ENCODE results near the gene SLC31A1.

The SLC31A1 gene

GRCh38 chr9:113221003-113221799 lies at the start of gene SLC31A1, which contains the start of gene FKBP15:
Gene SLC31A1 (plus strand): TSS chr9:113221544. CDS start chr9:113256149, 34,605 bp downstream.
Gene FKBP15 (minus strand): TSS chr9:113221277. CDS start chr9:113221243, 34 bp downstream.
- DNase-seq (ENCODE audit: low read depth) = peak; percentile 91

DNA sequence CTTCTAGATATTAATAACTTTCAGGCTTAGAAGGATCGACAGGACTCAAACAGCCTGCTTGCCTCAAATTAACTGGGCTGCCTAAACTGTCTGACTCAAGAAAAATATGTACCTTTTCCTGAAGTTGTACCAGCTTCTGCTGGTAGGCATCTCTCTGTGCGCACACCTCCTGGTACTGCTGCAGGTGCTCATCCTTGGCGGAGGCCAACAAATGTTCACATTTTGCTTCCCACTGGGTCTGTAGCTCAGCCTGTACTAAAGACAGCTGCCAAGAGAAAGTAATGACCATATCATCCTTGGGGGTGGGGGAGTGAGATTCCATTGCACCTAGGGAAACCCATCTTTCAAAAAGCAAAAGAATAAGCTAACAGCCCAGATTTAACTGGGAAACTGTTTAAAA lies 48.0 kb upstream of the SLC31A1 start:
- DNase-seq (ENCODE audit: low read depth) = no peak

DNA sequence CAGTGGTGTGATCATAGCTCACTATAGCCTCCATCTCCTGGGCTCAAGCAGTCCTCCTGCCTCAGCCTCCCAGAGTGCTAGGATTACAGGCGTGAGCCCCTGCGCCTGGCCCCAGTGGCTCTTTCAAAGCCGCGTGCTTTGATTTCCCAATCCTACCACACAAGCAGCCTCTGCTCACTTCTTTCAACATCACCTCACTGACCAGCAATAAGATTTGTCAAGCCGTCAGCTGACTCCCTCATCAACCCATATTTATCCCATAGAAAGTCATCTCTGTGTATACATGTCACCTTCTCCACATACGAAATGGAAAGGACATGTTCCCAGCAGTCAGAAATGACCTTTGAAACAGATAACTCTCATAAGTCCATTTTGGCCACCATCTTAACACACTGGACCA lies 44.5 kb upstream of the SLC31A1 start:
- DNase-seq (ENCODE audit: low read depth) = no peak

- no peak for DNase-seq (ENCODE audit: low read depth)
Observed at GRCh38 chr9:113177251-113177650, 44.1 kb upstream of the SLC31A1 start.

- DNase-seq (ENCODE audit: low read depth) = no peak
Observed at GRCh38 chr9:113178087-113178486, 43.3 kb upstream of the SLC31A1 start.

GRCh38 chr9:113179839-113180238 lies 41.5 kb upstream of the SLC31A1 start:
- no peak for DNase-seq (ENCODE audit: low read depth)

DNA sequence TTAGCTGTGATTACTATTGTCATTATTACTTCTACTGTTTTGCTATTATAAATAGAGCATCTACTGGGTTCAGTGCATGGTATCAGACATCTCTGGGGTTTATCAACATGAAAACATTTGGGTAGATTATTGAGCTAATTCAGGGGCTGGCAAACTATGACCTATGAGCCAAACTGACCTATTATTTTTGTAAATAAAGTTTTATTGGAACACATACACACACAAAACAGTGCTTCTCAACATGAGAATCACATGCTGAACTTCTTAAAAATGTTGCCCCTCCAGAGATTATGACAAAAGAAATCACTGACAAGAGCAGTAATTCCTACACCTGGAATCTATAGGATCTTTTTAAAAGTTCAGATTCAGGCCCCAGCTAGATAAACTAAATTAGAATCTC lies 40.2 kb upstream of the SLC31A1 start:
- DNase-seq (ENCODE audit: low read depth) = no peak

DNA sequence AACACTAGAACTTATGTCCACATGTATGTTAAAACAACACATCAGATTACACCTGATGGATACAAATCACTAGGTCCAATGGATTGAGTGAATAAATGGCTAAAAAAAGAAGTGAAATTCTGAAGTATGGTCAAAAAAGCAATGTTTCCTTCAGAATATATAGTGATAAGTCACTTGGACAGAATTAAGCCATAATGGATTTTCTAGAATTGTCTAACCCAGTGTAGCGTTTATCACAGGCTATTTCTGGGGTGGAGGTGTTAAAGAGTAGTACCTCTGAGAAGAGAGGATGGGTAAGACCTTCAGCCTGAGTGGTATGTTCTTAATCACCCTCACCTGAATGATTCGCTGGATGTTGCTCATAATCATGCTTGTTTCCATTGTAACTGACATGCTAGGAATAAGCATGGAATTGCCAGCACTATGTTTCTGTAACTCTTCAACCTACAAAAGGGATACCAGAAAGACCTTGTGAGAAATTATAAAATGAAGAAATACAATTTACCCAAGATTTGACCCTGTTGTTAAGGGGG lies 37.3 kb upstream of the SLC31A1 start:
- DNase-seq (ENCODE audit: low read depth) = no peak

DNA sequence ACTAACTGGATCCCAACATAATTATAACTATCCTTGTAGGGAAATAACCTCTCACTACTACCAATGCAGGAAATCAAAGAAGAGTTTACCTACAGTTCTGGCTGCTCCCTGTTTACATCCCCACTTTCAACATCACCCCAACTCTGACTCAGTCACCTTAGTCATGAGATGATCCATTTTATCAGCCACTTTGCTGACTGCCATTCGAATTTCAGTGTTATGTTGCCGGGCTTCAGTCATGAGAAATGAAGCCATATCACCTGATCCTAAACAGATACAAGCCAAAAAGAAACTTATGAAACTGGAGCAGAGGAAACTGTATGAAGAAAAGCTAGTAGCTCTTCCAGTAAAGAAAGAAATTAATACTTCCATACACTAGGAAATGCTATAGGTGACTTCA lies 36.8 kb upstream of the SLC31A1 start:
- peak; percentile 20 for DNase-seq (ENCODE audit: low read depth)

- DNase-seq (ENCODE audit: low read depth) = no peak
Observed at GRCh38 chr9:113185271-113185670, 36.1 kb upstream of the SLC31A1 start.

GRCh38 chr9:113186137-113186755 lies 35.1 kb upstream of the SLC31A1 start:
- DNase-seq (ENCODE audit: low read depth) = no peak

GRCh38 chr9:113187929-113188595 lies 33.3 kb upstream of the SLC31A1 start:
- peak; percentile 94 for DNase-seq (ENCODE audit: low read depth)

DNA sequence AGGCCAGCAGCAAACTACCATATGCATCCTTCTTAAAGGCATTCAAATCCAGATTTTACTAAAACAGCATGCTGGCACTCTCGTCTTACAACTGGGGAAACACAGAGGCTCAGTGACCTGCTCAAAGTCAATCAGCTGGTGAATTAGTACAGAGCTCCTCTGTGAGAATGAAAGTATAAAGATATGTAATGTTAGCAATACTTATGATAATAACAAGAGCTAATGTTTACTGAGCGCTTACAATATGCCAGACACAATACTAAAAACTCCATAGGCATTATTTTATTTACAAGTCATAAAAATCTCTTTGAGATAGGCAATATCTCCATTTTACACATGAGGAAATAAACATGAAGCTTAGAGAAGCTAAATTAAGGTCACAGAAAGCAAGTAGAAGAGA lies 28.9 kb upstream of the SLC31A1 start:
- no peak for DNase-seq (ENCODE audit: low read depth)

- no peak for DNase-seq (ENCODE audit: low read depth)
Observed at GRCh38 chr9:113199683-113200329, 21.5 kb upstream of the SLC31A1 start.

GRCh38 chr9:113205432-113205831 lies 15.9 kb upstream of the SLC31A1 start:
- no peak for DNase-seq (ENCODE audit: low read depth)

DNA sequence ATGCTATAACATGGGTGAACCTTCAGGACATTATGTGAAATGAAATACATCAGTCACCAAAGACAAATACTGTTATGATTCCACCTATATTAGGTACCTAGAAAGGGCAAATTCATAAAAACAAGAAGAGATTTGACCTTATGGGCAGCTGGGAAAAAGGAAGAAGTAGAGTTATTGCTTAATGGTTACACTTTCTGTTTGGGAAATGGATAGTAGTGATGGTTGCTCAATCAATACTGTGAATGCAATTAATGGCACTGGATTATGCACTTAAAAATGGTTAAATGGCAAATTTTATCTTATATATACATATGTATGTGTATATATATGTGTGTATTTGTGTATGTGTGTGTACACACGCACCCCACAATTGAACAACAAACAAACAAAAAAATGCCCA lies 15.5 kb upstream of the SLC31A1 start:
- DNase-seq (ENCODE audit: low read depth) = no peak

DNA sequence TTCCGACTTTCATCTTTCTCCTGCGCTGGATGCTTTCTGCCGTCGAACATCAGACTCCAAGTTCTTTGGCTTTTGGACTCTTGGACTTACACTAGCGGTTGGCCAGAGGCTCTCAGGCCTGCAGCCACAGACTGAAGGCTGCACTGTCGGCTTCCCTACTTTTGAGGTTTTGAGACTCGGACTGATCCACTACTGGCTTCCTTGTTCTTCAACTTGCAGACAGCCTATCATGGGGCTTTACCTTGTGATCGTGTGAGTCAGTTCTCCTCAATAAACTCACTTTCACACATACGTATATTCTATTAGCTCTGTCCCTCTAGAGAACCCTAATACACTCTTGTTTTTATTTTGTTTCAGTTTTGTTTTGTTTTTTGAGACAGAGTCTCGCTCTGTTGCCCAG lies 10.5 kb upstream of the SLC31A1 start:
- no peak for DNase-seq (ENCODE audit: low read depth)

DNA sequence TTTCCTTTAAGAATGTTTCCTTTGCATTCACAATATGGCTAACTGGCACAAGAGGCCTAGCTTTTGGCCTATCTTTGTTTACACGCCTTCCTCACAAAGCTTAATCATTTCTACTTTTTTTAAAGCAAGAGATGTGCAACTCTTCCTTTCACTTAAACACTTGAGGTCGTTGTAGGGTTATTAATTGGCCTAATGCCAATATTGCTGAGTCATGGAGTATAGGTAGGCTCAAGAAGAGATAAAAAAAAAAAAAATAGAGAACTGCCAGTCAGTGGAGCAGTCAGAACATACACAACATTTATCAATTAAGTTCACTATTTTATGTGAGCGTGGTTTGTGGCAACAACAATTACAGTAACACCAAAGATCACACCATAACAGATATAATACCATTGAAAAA lies 6.2 kb upstream of the SLC31A1 start:
- DNase-seq (ENCODE audit: low read depth) = no peak

- DNase-seq (ENCODE audit: low read depth) = no peak
Observed at GRCh38 chr9:113216406-113216805, 4.9 kb upstream of the SLC31A1 start.

GRCh38 chr9:113219186-113219936 lies 2.0 kb upstream of the SLC31A1 start:
- DNase-seq (ENCODE audit: low read depth) = no peak

GRCh38 chr9:113219969-113220368 lies 1.4 kb upstream of the SLC31A1 start:
- DNase-seq (ENCODE audit: low read depth) = no peak
